ENCODE results near the gene TRIM25. TPM values are rescaled to one million over a fixed set of nuclear protein-coding genes. Genes with fewer than 3 reads are reported as not detected.

Gene TRIM25
- polyA plus RNA-seq, 3 donors, result 12.8 to 27.0 (median 18.4) TPM

DNA sequence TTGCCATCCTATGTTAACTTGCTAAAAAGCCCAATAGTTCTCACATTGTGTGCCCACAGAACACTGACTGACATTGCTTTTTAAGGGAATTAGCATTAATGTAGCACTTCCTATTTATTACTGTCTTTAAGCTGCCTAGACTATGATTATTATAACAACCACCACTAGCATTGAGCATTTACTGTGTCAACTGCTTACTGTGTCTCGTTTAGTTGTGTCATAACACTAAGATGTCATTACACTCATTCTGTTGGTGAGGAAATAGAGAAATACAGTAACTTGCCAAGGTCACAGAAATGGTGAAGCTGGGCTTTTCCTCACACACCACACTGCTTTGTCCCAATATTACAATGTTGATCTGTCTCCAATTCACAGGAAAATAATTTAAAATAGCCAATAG, 30.2 kb downstream of the TRIM25 start:
- WGBS, 3 donors, result 40 to 51% (median 41%) methylated on average over 1 of the region's 1 CpG
- H3K27ac ChIP-seq (ENCODE audit: low read depth, low read length), result no peak overlapping the region

DNA sequence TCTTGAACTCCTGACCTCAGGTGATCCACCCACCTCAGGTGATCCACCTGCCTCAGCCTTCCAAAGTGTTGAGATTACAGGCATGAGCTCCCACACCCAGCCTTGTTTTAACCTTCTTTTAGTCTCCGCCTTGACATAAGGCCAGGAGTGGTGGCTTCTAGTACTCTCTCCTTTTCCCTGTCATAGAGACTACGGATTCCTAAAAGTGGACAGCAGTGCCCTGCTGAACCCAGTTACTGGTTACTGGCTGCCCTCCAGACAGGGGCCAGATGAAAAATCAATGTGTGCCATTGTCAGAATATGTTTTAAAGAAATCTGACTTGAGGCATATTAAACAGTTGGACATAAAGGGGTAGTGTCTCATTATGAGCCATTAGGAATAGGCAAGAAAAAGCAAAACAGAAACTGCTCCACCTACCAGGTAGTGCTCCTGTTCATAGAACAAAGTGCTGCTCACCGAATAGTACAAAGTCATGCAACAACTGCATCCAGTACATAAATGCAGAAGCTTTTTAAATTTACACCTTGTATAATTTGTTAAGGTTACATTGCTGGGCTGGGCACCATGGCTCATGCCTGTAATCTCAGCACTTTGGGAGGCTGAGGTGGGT, 32.1 kb downstream of the TRIM25 start:
- no peak overlapping the region for H3K27ac ChIP-seq (ENCODE audit: low read depth, low read length)
- 91 to 97% (median 95%) methylated on average over 3 of the region's 3 CpGs for WGBS, 3 donors

DNA sequence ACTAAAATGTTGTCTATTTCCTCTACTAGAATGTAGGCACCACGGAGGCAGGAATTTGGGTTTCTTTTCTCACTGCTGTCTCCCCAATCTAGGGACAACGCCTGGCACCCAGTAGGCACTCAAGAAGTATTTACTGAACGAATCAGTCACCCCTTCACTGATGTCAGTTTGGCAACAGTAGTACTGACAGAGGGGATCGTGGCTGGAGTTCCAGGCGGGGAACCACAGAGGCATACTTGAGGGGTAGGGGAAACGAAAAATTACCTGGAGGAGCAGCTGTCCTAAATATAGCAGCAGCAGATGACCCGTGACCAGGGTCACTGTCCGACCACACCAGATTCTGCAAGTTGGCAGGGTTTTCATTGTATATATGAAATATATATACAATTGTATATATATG, 33.3 kb downstream of the TRIM25 start:
- WGBS, 3 donors, result 82 to 86% (median 83%) methylated on average over 8 of the region's 8 CpGs
- H3K27ac ChIP-seq (ENCODE audit: low read depth, low read length), result no peak overlapping the region

DNA sequence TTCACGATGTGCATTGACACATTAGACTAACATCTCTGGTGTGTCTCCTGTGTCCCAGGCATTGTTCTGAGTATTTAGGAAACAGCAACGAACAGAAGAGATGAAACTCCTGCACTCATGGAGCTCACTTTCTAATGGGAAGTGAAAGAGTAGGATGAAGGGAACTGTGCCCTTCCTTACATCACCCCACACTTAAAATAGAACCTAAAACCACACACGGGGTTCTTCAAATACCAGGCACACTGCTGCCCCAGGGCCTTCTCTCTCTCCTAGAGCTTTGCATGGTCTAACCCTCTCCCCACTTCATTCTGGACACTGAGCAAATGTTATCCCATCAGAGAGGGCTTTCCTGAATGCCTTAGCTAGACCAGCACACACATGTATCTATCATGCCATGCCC, 33.7 kb downstream of the TRIM25 start:
- WGBS, 3 donors, result 57 to 77% (median 62%) methylated on average over 3 of the region's 3 CpGs
- H3K27ac ChIP-seq (ENCODE audit: low read depth, low read length), result no peak overlapping the region

DNA sequence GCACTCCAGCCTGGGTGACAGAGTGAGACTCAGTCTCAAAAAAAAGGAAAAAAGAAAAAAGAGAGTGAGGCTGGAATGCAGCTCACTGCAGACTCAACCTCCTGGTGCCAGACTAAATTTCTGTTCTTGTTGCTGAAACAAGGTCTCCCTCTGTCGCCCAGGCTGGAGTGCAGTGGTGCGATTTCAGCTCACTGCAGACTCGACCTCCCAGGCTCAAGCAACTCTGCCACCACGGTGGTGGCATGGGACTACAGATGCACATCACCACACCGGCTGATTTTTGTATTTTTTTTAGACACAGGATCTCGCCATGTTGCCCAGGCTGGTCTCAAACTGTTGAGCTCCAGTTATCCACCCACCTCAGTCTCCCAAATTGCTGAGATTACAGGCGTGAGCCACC, 34.6 kb downstream of the TRIM25 start:
- no peak overlapping the region for H3K27ac ChIP-seq (ENCODE audit: low read depth, low read length)
- 90 to 94% (median 91%) methylated on average over 7 of the region's 7 CpGs for WGBS, 3 donors

DNA sequence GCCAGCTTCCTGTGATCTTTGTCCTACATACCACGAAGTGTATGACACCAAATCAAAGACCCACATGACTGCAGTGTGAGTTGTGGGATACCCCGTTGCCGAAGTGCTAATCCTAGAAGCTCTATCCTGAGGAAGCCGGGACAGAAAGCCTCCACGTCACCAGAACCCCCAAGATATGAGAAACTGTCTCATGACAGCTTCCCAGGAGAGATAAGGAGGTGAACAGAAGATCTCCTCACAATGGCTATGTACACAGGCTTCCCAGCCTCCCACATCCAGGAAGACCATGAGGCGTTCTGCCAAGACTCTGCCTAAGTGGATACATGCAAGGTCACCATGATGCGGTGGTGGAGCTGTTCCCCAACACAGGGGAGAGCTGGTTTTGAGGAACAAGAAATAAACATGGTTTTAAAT, 37.1 kb downstream of the TRIM25 start:
- H3K27ac ChIP-seq (ENCODE audit: low read depth, low read length), result no peak overlapping the region
- WGBS, 3 donors, result 77 to 80% (median 78%) methylated on average over 7 of the region's 7 CpGs

DNA sequence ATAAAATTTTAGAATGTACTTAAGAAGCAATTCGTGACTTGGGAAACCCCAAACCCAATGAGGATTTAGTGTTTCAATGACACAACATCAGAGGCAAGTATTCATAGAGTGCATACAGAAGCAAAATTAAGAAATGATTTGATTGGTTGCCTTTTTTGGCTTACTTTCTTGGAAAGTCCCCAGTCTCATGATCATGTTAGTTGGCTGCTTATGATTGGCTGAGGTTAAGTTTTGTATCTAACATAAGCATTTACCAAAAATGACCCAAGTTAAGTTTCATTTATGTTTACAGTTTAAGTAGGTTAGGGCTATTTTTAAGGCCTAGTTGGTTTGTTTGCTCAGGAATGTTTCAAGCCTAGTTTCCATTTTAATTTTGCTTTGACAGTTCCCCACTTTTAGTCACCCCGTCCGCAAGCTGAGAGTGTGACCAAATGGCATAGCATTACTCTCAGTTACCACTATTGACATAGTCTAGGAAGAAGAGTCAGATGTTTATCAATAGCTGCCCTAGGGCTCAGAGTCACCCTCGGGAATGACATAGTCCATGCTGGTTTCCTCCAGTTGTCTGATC, 43.7 kb downstream of the TRIM25 start:
- WGBS, 3 donors, result 80 to 95% (median 91%) methylated on average over 4 of the region's 4 CpGs
- no peak overlapping the region for H3K27ac ChIP-seq (ENCODE audit: low read depth, low read length)

DNA sequence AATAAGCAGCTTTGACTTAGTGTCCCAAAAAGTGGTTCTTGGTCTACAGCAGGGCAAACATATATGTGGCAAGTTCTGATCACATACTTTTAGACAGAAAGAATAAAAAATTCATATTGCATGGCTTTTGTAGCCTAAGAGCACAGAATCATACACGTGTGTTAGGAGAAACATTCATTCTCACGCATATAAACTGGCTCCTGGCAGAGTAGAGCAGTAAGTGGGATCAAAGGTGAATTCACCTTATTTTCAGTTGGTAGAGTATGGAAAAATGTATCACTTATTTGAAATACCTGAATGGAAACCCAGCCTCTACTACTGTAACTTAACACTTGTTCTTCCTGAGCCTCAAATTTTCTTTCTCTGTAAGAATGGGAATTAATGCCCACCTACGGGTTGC, 45.1 kb downstream of the TRIM25 start:
- H3K27ac ChIP-seq (ENCODE audit: low read depth, low read length), result no peak overlapping the region
- WGBS, 3 donors, result 91 to 97% (median 93%) methylated on average over 3 of the region's 3 CpGs

DNA sequence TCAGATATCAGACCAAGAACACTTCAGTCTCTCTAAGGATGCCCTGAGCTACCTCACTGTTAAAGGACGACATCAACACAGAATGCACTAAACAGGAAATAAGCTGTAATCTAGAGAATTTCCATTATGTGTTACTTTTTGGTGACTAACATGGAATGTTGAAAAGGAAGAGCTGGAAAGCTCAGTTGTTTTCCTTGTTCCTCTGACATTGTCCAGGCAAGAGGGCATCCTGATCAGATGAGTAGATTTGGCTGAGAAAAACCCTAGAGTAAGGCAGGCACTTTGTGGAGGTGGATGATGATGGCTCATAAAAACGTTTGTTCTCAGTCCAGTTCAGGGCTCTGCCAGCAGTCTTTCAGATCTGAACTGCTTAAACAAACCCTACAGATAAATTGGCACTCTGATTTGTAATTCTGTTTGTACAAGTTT, 45.9 kb downstream of the TRIM25 start:
- no peak overlapping the region for H3K27ac ChIP-seq (ENCODE audit: low read depth, low read length)
- 30 to 41% (median 41%) methylated on average over 2 of the region's 2 CpGs for WGBS, 3 donors

DNA sequence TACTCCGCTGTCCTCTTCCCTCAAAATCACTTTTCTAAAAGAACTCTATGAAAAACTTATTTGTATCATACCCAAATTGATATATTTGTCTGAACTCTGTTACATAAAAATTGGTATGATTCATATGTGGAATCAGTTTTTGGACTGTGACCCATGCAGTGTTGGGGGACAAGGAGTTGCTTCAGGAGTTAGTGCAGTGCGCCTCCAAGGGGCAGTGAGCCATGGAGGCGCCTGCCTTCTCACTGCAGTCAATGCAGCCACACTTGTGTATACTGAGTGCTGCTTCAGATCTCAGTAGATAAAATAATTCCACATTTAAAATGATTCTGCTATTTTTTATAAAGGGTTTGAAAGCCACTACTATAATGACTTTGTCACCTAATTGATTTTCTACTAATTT, 47.4 kb downstream of the TRIM25 start:
- 45 to 64% (median 48%) methylated on average over 3 of the region's 3 CpGs for WGBS, 3 donors
- H3K27ac ChIP-seq (ENCODE audit: low read depth, low read length), result no peak overlapping the region

DNA sequence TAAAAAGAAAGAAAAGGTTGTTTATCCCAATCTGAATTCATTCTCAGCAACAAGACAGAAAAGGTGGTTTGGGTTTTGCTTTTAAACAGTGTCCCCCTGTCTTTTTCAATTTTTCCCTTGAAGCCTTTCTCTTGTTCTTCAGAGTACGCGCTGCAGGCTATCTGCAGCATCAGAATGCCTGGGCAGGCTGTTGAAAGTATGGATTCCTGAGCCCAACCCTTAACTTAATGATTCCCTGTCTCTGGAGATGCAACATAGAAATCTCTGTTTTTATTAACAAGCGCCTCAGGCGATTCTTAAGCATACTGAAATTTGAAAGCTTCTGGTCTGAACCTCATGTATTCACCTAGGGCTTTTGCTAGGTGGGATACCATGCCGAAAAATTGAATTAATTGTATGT, 47.8 kb downstream of the TRIM25 start:
- 94 to 96% (median 96%) methylated on average over 5 of the region's 5 CpGs for WGBS, 3 donors

DNA sequence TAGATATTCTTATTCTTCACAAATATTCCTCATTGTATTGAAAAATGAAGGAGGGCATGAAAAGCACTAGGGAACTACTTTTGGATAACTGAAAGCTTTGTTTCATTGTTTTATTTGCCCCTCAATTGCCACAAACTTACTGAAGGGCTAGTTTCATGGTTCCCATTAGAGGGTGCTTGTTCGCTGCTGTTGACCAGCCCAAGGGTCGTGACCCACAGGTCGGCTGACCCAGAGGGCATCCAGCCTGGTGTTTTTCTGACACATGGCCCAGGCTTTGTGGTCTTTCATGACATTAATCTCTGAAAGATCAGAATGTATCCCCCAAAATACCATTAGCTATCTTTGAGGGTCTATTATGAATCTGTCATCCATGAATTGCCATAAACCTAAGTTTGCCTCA, 49.9 kb downstream of the TRIM25 start:
- WGBS, 3 donors, result 72 to 79% (median 78%) methylated on average over 3 of the region's 3 CpGs
- H3K27ac ChIP-seq (ENCODE audit: low read depth, low read length), result no peak overlapping the region

More for the DNA sequence above, 47.8 kb downstream of the TRIM25 start:
- H3K27ac ChIP-seq (ENCODE audit: low read depth, low read length), result no peak overlapping the region

DNA sequence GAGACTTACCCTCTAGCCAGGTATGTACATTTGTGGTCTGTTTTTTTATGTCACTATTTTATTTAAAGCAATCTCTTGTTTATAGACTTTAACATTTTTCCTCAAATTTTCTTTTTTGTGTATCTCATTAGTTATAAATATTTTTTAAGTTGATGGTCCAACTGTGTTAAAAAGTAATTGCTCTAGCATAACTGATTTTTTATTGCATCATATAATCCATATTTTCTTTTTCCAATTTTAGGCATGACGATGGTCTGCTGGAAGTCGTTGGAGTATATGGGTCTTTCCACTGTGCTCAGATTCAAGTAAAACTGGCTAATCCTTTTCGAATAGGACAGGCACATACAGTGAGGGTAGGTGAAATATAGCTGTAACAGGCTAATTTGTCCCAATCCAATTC, 52.0 kb downstream of the TRIM25 start:
- 90 to 97% (median 94%) methylated on average over 3 of the region's 3 CpGs for WGBS, 3 donors

DNA sequence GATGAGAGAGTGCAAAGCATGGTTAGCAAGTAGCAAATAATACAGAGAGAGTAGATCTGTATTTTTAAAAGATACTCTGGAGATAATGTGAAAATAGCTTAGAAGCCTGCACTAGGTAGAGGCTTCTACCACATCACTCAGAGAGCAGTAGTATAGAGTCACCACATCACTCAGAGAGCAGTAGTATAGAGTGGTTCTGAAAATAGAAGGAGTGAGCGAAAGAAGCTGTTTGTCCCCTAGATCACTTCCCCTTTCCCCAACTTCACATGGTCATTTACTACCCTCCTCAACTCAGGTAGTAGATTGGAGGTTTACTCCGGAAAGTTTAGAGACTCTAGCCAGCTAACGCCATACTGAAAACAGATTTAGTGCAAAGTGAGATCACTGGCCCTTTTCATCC, 62.8 kb downstream of the TRIM25 start:
- H3K27ac ChIP-seq (ENCODE audit: low read depth, low read length), result no peak overlapping the region
- 67 to 70% (median 68%) methylated on average over 3 of the region's 3 CpGs for WGBS, 3 donors

More for the DNA sequence above, 52.0 kb downstream of the TRIM25 start:
- no peak overlapping the region for H3K27ac ChIP-seq (ENCODE audit: low read depth, low read length)

DNA sequence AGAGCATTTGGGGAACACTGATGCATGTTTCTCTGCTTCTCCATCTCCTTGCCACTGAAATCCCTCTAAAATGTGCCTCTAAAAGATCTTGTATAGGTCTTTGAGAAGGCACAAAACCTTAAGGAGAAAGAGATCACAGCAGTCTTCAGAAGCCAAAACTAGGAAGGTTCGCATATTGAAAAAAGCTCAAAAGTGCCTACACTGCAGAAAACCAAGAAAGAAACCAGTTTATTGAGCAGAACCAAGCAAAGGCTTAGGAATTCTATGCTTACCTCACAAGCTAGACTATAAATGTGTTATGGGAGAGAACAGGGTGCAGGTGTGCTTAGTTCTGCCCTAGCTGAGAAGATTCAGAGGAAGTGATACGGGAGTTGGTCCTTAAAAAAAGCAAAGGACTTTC, 63.3 kb downstream of the TRIM25 start:
- no peak overlapping the region for H3K27ac ChIP-seq (ENCODE audit: low read depth, low read length)
- WGBS, 3 donors, result 90 to 96% (median 93%) methylated on average over 2 of the region's 2 CpGs

DNA sequence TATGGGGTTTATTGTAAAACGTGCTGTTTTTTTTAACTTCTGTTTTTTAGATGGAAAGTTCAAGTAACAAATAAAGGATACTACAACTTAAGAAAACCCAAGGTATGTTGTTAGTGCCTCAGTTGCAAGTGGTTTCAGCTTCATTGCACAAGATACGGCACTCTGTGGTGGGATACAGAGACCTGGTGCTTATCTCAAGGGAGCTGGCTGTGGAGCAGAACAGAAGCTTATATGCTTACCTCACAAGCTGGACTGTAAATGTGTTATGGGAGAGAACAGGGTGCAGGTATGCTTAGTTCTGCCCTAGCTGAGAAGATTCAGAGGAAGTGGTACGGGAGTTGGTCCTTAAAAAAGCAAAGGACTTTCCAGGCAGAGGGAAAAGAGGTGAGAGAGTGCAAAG, 64.7 kb downstream of the TRIM25 start:
- WGBS, 3 donors, result 68 to 78% (median 73%) methylated on average over 3 of the region's 3 CpGs
- H3K27ac ChIP-seq (ENCODE audit: low read depth, low read length), result no peak overlapping the region

DNA sequence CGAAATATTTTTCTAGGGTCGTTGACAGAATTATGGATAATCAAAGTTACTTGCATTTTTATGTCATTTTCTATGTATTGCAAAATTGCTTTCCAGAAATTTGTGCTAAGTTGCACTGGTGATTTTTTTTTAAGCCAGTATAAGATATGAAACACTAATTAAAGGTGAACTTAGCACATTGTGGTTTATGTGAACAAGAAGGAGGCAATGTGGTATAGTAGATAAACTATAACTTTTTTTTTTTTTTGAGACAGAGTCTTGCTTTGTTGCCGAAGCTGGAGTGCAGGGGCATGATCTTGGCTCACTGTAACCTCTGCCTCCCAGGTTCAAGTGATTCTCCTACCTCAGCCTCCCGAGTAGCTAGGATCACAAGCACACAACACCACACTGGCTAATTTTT, 66.7 kb downstream of the TRIM25 start:
- H3K27ac ChIP-seq (ENCODE audit: low read depth, low read length), result no peak overlapping the region
- 94 to 97% (median 95%) methylated on average over 4 of the region's 4 CpGs for WGBS, 3 donors

DNA sequence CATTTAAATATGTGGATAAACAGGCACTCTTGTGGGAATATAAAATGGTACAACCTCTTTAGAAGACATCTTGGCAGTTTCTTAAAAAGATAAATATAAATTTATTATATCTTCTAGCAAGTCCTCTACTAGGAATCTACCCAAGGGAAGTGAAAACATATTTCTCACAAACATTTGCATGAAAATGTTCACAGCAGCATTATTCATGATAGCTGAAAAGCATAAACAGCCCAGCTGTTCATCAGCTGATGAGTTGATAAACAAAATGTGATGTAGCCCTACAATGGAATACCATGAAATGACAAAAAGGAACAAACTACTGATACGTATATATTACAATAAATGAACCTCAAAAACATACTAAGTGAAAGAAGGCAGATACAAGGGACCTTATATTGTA, 67.9 kb downstream of the TRIM25 start:
- 93 to 97% (median 94%) methylated on average over 1 of the region's 1 CpG for WGBS, 3 donors
- no peak overlapping the region for H3K27ac ChIP-seq (ENCODE audit: low read depth, low read length)

DNA sequence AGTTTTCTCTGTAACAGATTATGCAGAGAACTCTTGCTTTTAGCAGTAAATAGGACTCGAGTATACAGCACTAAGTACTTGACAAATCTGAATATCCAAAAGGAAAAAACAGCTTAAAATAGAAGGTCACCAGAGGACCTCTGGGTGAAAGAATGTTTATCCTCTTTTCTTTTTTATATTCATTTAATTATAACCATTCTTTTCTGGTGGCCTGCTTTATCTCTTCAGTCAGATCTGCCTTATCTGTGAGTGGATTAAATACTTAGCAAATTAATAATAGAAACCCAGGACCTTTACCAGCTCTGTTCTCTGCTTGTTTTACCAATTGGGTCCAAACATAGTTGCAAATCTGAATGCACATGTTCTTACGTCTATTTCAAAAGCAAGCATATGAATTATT, 71.3 kb downstream of the TRIM25 start:
- no peak overlapping the region for H3K27ac ChIP-seq (ENCODE audit: low read depth, low read length)
- WGBS, 3 donors, result 59 to 72% (median 65%) methylated on average over 2 of the region's 2 CpGs

DNA sequence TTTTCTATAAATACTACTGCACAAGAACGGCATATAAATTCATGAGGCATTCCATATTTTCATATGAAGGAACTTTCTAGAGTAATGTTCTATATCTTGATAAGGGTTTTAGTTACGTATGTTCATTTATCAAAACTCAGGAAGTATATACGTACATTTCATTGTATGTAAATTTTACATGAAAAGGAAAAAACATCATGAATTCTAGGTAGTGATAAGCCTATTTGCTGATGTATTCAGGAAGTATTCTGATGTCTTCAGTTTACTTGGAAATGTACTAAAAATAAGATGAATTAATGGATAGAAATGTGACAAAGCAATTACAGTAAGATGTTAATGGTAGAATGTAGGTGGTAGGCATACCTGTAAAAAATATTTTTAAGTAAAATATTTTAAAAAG, 75.2 kb downstream of the TRIM25 start:
- H3K27ac ChIP-seq (ENCODE audit: low read depth, low read length), result no peak overlapping the region
- 71 to 78% (median 76%) methylated on average over 3 of the region's 3 CpGs for WGBS, 3 donors

All from adipose tissue (tissue), 3 donors.